Caco-2 (cell line): ENCODE measurements around the gene E2F1. TPM values are rescaled to one million over a fixed set of nuclear protein-coding genes. Genes with fewer than 3 reads are reported as not detected.

Experiments
- BruUV-seq: library from RNA; stranded (reverse); fragments of 400-500 nt; replicated peaks from 2 replicates; lab custom pipeline; 2021; lab: Mats Ljungman, UMichigan
- CTCF ChIA-PET: fragments of 300-600 bp; sonication (Branson Sonifier 250); formaldehyde crosslinking; loops from one replicate; lab custom pipeline; 2022; ENCODE audit warnings: antibody characterized with exemption; lab: Charles Lee
- POLR2A ChIA-PET: fragments of 300-600 bp; sonication (Branson Sonifier 250); formaldehyde crosslinking; loops from one replicate; lab custom pipeline; 2022; ENCODE audit warnings: antibody characterized with exemption; lab: Charles Lee
- DNase-seq, 2 experiments: peaks; one replicate each; pipeline versions ENCODE4 v3.0.0 to v3.0.0-alpha.2; 2020 to 2022
- H3K27me3 ChIP-seq: replicated peaks from 2 replicates; pipeline ENCODE4 v1.6.0; 2011; ENCODE audit warnings: low read length; ENCODE audit not compliant: control insufficient read depth, insufficient read depth
- H3K36me3 ChIP-seq: 2 replicates; pipeline ENCODE4 v1.5.1; 2011; ENCODE audit warnings: low read length; ENCODE audit not compliant: control insufficient read depth, insufficient read depth
- H3K4me1 ChIP-seq: fragments of 250-450 bp; sonication (Bioruptor Pico); 2 replicates; pipeline ENCODE4 v1.5.1; 2020; ENCODE audit warnings: mild to moderate bottlenecking
- H3K4me3 ChIP-seq: 2 replicates; pipeline ENCODE4 v1.5.1; 2011; ENCODE audit warnings: low read depth, mild to moderate bottlenecking, control low read depth, low read length
- H3K9me3 ChIP-seq: fragments of 250-450 bp; sonication (Bioruptor Pico); 2 replicates; pipeline ENCODE4 v1.5.1; 2020; ENCODE audit warnings: mild to moderate bottlenecking, moderate library complexity
- H3K27ac Mint-ChIP-seq: one replicate; pipeline ENCODE4 v1.8.0; 2022; ENCODE audit warnings: mixed read lengths; ENCODE audit not compliant: unreplicated experiment
- H3K27me3 Mint-ChIP-seq: one replicate; pipeline ENCODE4 v1.8.0; 2022; ENCODE audit warnings: mixed read lengths; ENCODE audit not compliant: insufficient read depth, unreplicated experiment
- H3K36me3 Mint-ChIP-seq: one replicate; pipeline ENCODE4 v1.8.0; 2022; ENCODE audit warnings: mild to moderate bottlenecking, mixed read lengths; ENCODE audit not compliant: insufficient read depth, unreplicated experiment
- H3K4me1 Mint-ChIP-seq: one replicate; pipeline ENCODE4 v1.8.0; 2022; ENCODE audit warnings: low read depth, mixed read lengths; ENCODE audit not compliant: unreplicated experiment
- H3K4me3 Mint-ChIP-seq: one replicate; pipeline ENCODE4 v1.8.0; 2022; ENCODE audit warnings: mild to moderate bottlenecking, moderate library complexity, mixed read lengths; ENCODE audit not compliant: unreplicated experiment
- H3K9me3 Mint-ChIP-seq: one replicate; pipeline ENCODE4 v1.8.0; 2022; ENCODE audit warnings: mixed read lengths; ENCODE audit not compliant: unreplicated experiment
- CTCF ChIP-seq, 2 experiments: fragments of 200-600 bp in 1 of 2; IDR thresholded peaks; 1 replicate in 1 of 2; 2 replicates in 1 of 2; pipeline versions ENCODE4 v1.5.1 to v1.8.0; 2011 to 2022; ENCODE audit warnings: antibody characterized with exemption in 1 of 2, control low read depth in 1 of 2, inconsistent platforms in 1 of 2, low read depth in 1 of 2, low read length in 1 of 2, mild to moderate bottlenecking in 1 of 2, moderate library complexity in 1 of 2; ENCODE audit not compliant: insufficient read depth in 1 of 2, severe bottlenecking in 1 of 2, unreplicated experiment in 1 of 2
- intact Hi-C: fragments of 100-400 bp; cut with micrococcal nuclease; formaldehyde crosslinking; loops from one replicate; pipeline ENCODE4 v1.10.0; 2022; ENCODE audit not compliant: unreplicated experiment
- total RNA-seq: library from RNA; stranded (reverse); gene quantifications from 2 replicates; pipeline ENCODE4 v1.2.3, GENCODE V29; 2022

The E2F1 gene
- total RNA-seq, 1 experiment from 2014 or later = 74.7 TPM

- Mint-ChIP-seq H3K27me3 (no peaks in the 10 kb centered on the region), H3K4me3 (no peak overlapping the region), H3K4me1 (no peaks in the 10 kb centered on the region), H3K36me3 (peaks cover 51% of the 10 kb centered on the region), H3K27ac (no peak overlapping the region), H3K9me3 (no peaks in the 10 kb centered on the region)
- intact Hi-C loops = no loop called here
- H3K36me3 ChIP-seq = 0 out of 2 replicates have a peak, but pooled peaks cover 3% of the 10 kb centered on the region
- BruUV-seq = no TSS peak
- ChIA-PET POLR2A (no interaction called here), CTCF (no interaction called here)
- no peak for TF ChIP-seq CTCF (IDR thresholded peaks at IDR 0.05; ENCODE audit: insufficient read depth in 1 of 2, low read depth in 1 of 2, low read length in 1 of 2, severe bottlenecking in 1 of 2, unreplicated experiment in 1 of 2)
- no peak for DNase-seq
- H3K27me3 ChIP-seq = no peaks in the 10 kb centered on the region
- no peaks in the 10 kb centered on the region for H3K9me3 ChIP-seq
- H3K4me3 ChIP-seq = no peak overlapping the region
- no peaks in the 10 kb centered on the region for H3K4me1 ChIP-seq
Observed at GRCh38 chr20:33626190-33626589, 60.0 kb downstream of the E2F1 start.

Other genes with a start within 250 kb of the E2F1 start
- 13.6 and 15.4 TPM in 2 replicates for gene SNTA1, start 242.6 kb downstream of the E2F1 start, total RNA-seq
- 30.6 and 33.3 TPM in 2 replicates for gene CBFA2T2, start 196.3 kb downstream of the E2F1 start, total RNA-seq
- gene C20orf144, start 24.1 kb downstream of the E2F1 start, total RNA-seq = 0.18 and 0.51 TPM in 2 replicates
- 3.4 and 4.5 TPM in 2 replicates for gene ACTL10, start 19.4 kb downstream of the E2F1 start, total RNA-seq
- gene NECAB3, start 12.0 kb downstream of the E2F1 start, total RNA-seq = 98.4 and 105 TPM in 2 replicates
- gene PXMP4, start 33.9 kb upstream of the E2F1 start, total RNA-seq = 37.3 and 39.5 TPM in 2 replicates
- 2.9 and 4.6 TPM in 2 replicates for gene ZNF341, start 45.6 kb upstream of the E2F1 start, total RNA-seq
- gene CHMP4B, start 125.0 kb upstream of the E2F1 start, total RNA-seq = 190 and 203 TPM in 2 replicates